Stimulated activated CD8-positive, alpha-beta memory T cell treated with anti-CD3 and anti-CD28 coated beads, Interleukin-7, amount 100 ng/mL, for 1 hour (primary cell): Measurements from ENCODE around the gene RADX.
"Not testable (repeated sequence)": the region's sequence is repeated elsewhere in the genome, so short reads cannot be mapped to it uniquely, and the experiment has no call there.

Experiments used
- DNase-seq, 2 donors: peaks; one replicate each; pipeline ENCODE4 v3.0.0-alpha.2; 2020; ENCODE audit warnings: low read depth in 2 of 2

The RADX gene, protein sequence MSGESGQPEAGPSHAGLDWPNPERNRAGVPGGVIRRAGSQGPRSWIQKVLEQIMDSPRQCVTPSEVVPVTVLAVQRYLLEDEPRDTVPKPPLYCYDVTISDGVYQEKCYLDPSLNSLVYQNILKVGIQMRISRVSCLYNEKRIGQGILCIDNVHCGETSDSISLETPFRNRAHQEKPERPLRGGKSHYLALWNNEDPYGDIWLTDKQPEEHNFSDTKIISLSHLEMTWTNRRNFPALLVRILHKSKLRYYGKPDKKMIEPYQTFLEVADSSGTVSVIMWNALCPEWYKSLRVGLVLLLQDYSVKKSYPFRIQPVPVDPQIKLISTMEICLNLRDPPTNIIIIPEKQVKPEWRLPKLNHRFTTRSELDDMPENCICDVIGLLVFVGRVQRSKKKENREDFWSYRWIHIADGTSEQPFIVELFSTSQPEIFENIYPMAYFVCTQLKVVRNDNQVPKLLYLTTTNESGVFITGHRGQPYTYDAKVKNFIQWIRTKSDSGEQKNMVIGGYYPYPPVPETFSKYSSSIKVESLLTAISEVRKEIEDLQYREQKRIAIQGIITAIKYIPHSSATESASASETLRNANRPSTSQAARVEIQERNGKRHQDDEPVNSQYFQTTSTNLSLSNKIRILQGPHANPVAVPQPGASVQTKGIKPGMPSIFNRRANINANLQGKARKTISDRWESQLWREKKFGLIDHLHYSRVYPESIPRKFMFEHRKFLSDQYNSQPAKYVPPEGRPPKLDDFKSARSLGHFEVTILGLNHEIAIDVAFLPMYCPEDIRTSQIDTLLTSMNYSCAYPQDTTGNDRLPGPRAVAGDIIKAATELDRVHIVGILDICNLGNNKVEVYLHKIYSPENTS

GRCh38 chrX:106611679-106612392, at the start of gene RADX:
Gene RADX, plus strand, starts transcription at chrX:106611978. Its CDS starts 103 bp downstream, at chrX:106612081.
- peak; percentile 58 for DNase-seq

DNA sequence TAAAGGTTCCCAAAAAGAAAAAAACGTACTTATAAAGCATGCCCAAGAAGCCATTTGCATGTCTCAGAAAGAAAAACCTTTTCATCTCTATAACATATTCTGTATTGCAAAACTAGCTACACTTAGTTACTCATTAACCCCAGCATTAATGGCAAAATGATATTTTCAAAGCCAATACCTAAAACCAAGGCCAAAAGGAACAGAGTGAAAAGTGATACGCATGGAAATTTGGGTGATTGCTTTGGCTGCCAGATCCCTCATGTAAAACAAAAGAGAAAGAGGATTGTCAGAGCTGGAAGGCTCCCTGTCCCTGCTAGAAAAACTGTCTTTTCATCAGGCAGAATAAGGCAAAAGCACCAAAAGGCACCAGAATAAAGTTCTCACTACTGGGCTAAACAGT, 46.8 kb upstream of the RADX start:
- DNase-seq, result no peak

GRCh38 chrX:106566362-106566761, 45.4 kb upstream of the RADX start:
- no peak for DNase-seq

DNA sequence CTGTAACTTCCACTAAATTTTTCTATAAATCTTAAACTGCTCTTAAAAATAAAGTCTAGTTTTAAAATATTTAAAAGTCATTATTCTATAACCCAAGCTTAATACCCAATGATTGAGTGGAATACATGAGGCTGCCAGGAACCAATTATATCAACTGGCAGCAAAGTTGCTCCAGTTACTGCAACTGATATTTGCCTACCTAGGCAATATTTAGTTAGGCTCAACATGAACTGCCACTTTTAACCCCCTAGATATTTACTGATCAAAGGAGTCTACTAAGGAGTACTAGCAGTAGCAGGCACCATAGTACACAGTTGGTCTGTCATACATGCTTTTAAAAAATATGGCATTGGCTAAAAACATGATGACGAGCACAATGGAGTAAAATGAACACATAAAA, 29.9 kb upstream of the RADX start:
- no peak for DNase-seq

DNA sequence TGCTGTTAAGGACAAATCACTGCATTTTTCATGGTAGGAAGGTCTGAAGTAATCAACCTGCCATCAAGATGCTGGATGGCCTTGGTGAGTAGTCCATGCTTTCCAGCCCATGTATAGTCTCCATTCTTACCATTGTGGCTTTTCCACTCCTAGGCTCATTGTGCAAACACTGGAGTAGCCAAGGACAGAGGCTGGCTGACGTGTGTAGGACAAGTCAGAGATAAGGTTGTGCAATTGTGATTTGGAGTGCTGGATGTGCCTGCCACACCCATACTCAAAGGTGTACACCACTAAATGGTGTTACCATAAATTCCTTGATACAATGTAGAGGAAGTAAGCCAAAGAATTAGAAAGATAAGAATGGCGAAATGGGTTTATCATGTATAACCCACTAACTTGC, 26.3 kb upstream of the RADX start:
- DNase-seq, result no peak

- no peak for DNase-seq
These were observed 23.0 kb upstream of the RADX start for GRCh38 chrX:106588801-106589200.

- DNase-seq, result no peak
These were observed 12.4 kb upstream of the RADX start for GRCh38 chrX:106599411-106599810.

DNA sequence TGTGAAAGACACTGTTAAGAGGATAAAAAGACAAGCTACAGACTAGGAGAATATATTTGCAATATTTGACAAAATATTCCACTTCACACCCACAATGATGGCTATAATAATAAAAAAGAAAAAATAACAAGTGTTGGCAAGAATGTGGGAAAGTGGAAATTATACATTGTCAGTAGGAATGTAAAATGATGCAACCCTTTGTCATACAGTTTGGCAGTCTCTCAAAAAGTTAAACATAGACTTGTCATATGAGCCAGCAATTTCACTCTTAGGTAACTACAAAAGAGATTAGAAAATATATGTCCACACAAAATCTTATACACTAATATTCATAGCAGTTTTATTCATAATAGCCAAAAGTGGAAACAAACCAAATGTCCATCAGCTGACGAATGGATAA, 5.2 kb upstream of the RADX start:
- DNase-seq, result no peak

- no peak for DNase-seq
These were observed 3.8 kb upstream of the RADX start for GRCh38 chrX:106608016-106608415.

- no peak for DNase-seq
These were observed 480 bp upstream of the RADX start for GRCh38 chrX:106611317-106611678.

DNA sequence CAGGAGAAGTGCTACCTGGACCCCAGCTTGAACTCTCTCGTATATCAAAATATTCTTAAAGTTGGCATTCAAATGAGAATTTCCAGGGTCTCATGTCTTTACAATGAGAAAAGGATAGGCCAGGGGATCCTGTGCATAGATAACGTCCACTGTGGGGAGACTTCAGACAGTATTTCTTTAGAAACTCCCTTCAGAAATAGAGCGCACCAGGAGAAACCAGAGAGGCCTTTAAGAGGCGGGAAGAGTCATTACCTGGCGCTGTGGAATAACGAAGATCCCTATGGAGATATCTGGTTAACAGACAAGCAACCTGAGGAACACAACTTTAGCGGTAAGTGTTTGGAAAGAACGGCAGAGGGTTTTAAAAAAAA, 600 bp downstream of the RADX start:
- no peak for DNase-seq

GRCh38 chrX:106613277-106613676, 1.5 kb downstream of the RADX start:
- no peak for DNase-seq

- no peak for DNase-seq
These were observed 3.3 kb downstream of the RADX start for GRCh38 chrX:106615041-106615440.

DNA sequence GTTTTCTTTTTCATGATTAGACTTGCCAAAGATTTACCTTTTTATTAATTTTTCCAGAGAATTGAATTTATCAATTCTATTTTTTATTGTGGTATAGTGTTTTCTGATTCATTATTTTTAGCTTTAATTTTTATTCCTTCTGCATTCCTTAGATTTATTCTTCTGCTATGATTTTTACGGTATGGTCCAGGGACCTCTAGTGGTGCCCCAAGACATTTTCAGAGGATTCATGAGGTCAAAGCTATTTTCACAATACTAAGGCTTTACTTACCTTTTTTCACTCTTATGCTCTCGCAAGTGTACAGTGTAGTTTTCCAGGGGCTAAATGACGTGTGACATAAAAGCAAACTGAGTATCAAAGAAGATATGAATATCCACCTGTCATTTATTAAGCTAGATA, 8.0 kb downstream of the RADX start:
- no peak for DNase-seq

- no peak for DNase-seq
These were observed 10.1 kb downstream of the RADX start for GRCh38 chrX:106621836-106622235.

GRCh38 chrX:106626789-106627188, 15.0 kb downstream of the RADX start:
- no peak for DNase-seq

DNA sequence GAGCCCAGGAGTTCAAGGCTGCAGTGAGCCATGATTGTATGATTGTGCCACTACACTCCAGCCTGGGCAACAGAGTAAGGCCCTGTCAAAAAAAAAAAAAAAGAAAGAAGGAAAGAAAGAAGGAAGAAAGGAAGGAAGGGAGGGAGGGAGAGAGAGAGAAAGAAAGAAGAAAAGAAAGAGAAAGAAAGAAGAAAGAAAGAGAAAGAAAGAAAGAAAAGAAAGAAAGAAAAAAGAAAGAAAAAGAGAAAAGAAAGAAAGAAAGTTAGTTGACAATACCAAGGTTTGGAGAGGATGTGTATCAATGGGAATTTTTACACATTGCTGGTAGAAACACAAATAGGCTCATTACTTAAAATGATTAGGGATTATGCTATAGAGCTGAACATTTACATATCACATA, 19.8 kb downstream of the RADX start:
- no peak for DNase-seq

- DNase-seq, result no peak
These were observed 38.0 kb downstream of the RADX start for GRCh38 chrX:106649523-106650428.

- not testable (repeated sequence) for DNase-seq
These were observed 41.8 kb downstream of the RADX start for GRCh38 chrX:106653625-106654024.

DNA sequence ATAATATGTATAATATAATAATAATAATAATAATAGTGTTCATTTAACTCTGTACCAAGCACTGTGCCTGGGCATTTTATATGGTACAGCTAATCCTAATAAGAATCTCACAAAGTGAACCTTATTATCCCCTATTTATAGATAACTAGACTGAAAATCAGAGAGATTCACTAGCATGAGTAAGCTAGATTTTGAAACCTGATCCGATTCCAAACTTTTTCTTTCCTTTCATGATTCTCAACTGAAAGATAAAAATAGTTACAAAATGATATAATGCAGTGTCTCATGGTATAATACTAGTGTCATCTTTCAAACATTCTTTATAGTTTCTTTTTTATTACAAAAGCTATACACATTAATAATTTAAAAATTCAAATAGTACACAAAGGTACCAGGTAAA, 58.9 kb downstream of the RADX start:
- DNase-seq, result no peak

DNA sequence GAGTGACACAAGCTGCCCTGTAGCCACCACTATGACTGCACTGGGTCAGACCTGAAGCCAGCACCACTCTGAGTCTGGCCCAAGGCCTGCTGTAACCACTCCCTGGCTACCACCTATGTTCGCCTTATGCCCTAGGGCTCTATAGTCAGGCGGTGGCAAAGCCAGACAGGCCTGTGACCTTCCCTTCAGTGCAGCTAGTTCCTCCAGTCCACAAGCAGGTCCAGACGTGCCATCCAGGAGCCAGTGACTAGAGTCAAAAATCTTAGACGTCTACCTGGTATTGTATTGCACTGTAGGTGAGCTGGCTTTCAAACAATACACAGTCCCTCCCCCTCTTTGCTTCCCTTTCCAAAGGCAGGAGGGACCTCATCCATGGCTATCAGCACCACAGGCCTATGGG, 60.7 kb downstream of the RADX start:
- no peak for DNase-seq
